Mesothelial cell of epicardium (in vitro differentiated cells): ENCODE data around the gene C19orf33. TPM values are rescaled to one million over a fixed set of nuclear protein-coding genes. Genes with fewer than 3 reads are reported as not detected.
A peak's percentile ranks its signal among the peaks of the same experiment; 100 is the strongest.

ENCODE experiments used
- DNase-seq, 2 experiments: peaks; one replicate each; pipeline ENCODE4 v3.0.0; 2021; ENCODE audit warnings: low spot score in 2 of 2; ENCODE audit not compliant: unreplicated experiment in 2 of 2
- H3K27ac Mint-ChIP-seq: 2 replicates; pipeline ENCODE4 v1.8.0; 2021; ENCODE audit warnings: mixed read lengths
- H3K27me3 Mint-ChIP-seq: 2 replicates; pipeline ENCODE4 v1.8.0; 2021; ENCODE audit warnings: low read depth, mixed read lengths
- H3K36me3 Mint-ChIP-seq: 2 replicates; pipeline ENCODE4 v1.8.0; 2021; ENCODE audit warnings: mixed read lengths
- H3K4me1 Mint-ChIP-seq: 2 replicates; pipeline ENCODE4 v1.8.0; 2021; ENCODE audit warnings: mixed read lengths
- H3K4me3 Mint-ChIP-seq: 2 replicates; pipeline ENCODE4 v1.8.0; 2021; ENCODE audit warnings: mild to moderate bottlenecking, moderate library complexity, mixed read lengths
- H3K9me3 Mint-ChIP-seq: 2 replicates; pipeline ENCODE4 v1.8.0; 2021; ENCODE audit warnings: mixed read lengths
- CTCF ChIP-seq: fragments of 200-600 bp; sonication (generic); IDR thresholded peaks from one replicate; pipeline ENCODE4 v1.5.0; 2021; ENCODE audit warnings: antibody characterized with exemption; ENCODE audit not compliant: unreplicated experiment
- total RNA-seq: library from RNA; stranded (reverse); gene quantifications from 3 replicates; pipeline ENCODE4 v1.2.1, GENCODE V29; 2021

C19orf33 gene
- total RNA-seq, 1 donor from 2014 or later, result 4.6 TPM

- Mint-ChIP-seq H3K9me3 (no peaks in the 10 kb centered on the region), H3K4me1 (peaks cover 7% of the 10 kb centered on the region), H3K27ac (no peak overlapping the region), H3K4me3 (no peak overlapping the region), H3K27me3 (peaks cover 2% of the 10 kb centered on the region), H3K36me3 (no peaks in the 10 kb centered on the region)
- no peak for TF ChIP-seq CTCF
- DNase-seq, result no peak
These were observed 22.5 kb downstream of the C19orf33 start for GRCh38 chr19:38326591-38326990.

GRCh38 chr19:38329651-38330050 is 25.6 kb downstream of the C19orf33 start:
- Mint-ChIP-seq H3K4me3 (no peak overlapping the region), H3K27ac (no peak overlapping the region), H3K36me3 (no peaks in the 10 kb centered on the region), H3K4me1 (no peaks in the 10 kb centered on the region), H3K27me3 (no peaks in the 10 kb centered on the region), H3K9me3 (no peaks in the 10 kb centered on the region)
- TF ChIP-seq CTCF, result no peak
- DNase-seq, result no peak

- no peak for TF ChIP-seq CTCF
- Mint-ChIP-seq H3K4me1 (peaks cover under 1% of the 10 kb centered on the region), H3K27ac (no peak overlapping the region), H3K27me3 (no peaks in the 10 kb centered on the region), H3K4me3 (no peak overlapping the region), H3K36me3 (no peaks in the 10 kb centered on the region), H3K9me3 (no peaks in the 10 kb centered on the region)
- DNase-seq, result no peak
These were observed 27.7 kb downstream of the C19orf33 start for GRCh38 chr19:38331728-38332127.

- Mint-ChIP-seq H3K4me1 (peaks cover 8% of the 10 kb centered on the region), H3K27me3 (no peaks in the 10 kb centered on the region), H3K27ac (no peak overlapping the region), H3K36me3 (no peaks in the 10 kb centered on the region), H3K4me3 (no peak overlapping the region), H3K9me3 (no peaks in the 10 kb centered on the region)
- no peak for DNase-seq
- TF ChIP-seq CTCF, result no peak
These were observed 29.2 kb downstream of the C19orf33 start for GRCh38 chr19:38333245-38333644.

GRCh38 chr19:38335949-38336637 is 32.0 kb downstream of the C19orf33 start:
- TF ChIP-seq CTCF, result no peak
- H3K4me3 Mint-ChIP-seq, result peak overlapping the region; percentile 87
- peak overlapping the region; percentile 99 for H3K27ac Mint-ChIP-seq
- peaks cover 4% of the 10 kb centered on the region for H3K36me3 Mint-ChIP-seq
- H3K9me3 Mint-ChIP-seq, result no peaks in the 10 kb centered on the region
- H3K4me1 Mint-ChIP-seq, result peaks cover 15% of the 10 kb centered on the region
- peak; percentile 87 to 94 for DNase-seq
- no peaks in the 10 kb centered on the region for H3K27me3 Mint-ChIP-seq
